ENCODE data around the gene SMAD7.

- TF ChIP-seq POLR2A (IDR thresholded peaks at IDR 0.05) (no peak), CTCF (IDR thresholded peaks at IDR 0.05) (no peak)
These were observed 16.4 kb downstream of the SMAD7 start for GRCh38 chr18:48934415-48934722.

Measured in thyroid gland (tissue), 4 donors.